H1 (cell line): ENCODE results near the gene OR7G2. TPM values are rescaled to one million over a fixed set of nuclear protein-coding genes. Genes with fewer than 3 reads are reported as not detected.

Source experiments
- CTCF ChIA-PET: fragments of 300-600 bp; sonication (Branson Sonifier 250); formaldehyde crosslinking; loops from one replicate; lab custom pipeline; 2021; ENCODE audit not compliant: partially characterized antibody; lab: Charles Lee
- POLR2A ChIA-PET: fragments of 300-600 bp; sonication (Branson Sonifier 250); formaldehyde crosslinking; loops from one replicate; lab custom pipeline; 2021; ENCODE audit warnings: inconsistent platforms; ENCODE audit not compliant: partially characterized antibody; lab: Charles Lee
- DNase-seq, 2 experiments: peaks; one replicate each; pipeline versions ENCODE4 v3.0.0 to v3.0.0-alpha.2; 2010 to 2022; ENCODE audit warnings: low spot score in 2 of 2, low read depth in 1 of 2, mixed read lengths in 1 of 2
- FAIRE-seq: peaks from 2 replicates; lab custom pipeline; 2011; peaks lifted over from hg19 to GRCh38; lab: Jason Lieb, UNC
- H2AFZ ChIP-seq: 2 replicates; pipeline ENCODE4 v1.8.1; 2012; ENCODE audit warnings: low read length, inconsistent platforms
- H2AK5ac ChIP-seq: 2 replicates; pipeline ENCODE4 v1.6.1; 2013; ENCODE audit warnings: low read depth, low read length
- H2BK120ac ChIP-seq: replicated peaks from 2 replicates; pipeline ENCODE3; 2013; ENCODE audit warnings: low read depth, low read length, inconsistent platforms
- H2BK12ac ChIP-seq: 2 replicates; pipeline ENCODE4 v1.6.1; 2013; ENCODE audit warnings: low read depth, low read length
- H2BK15ac ChIP-seq: 2 replicates; pipeline ENCODE4 v1.6.1; 2013; ENCODE audit warnings: low read length
- H2BK20ac ChIP-seq: 2 replicates; pipeline ENCODE4 v1.6.1; 2013; ENCODE audit warnings: low read length
- H2BK5ac ChIP-seq: 2 replicates; pipeline ENCODE4 v1.6.1; 2013; ENCODE audit warnings: low read depth, low read length
- H3K14ac ChIP-seq: 2 replicates; pipeline ENCODE4 v1.6.1; 2013; ENCODE audit warnings: inconsistent platforms; ENCODE audit not compliant: insufficient read length
- H3K18ac ChIP-seq: 2 replicates; pipeline ENCODE4 v1.6.1; 2013; ENCODE audit warnings: low read length; ENCODE audit errors: extremely low read depth
- H3K23ac ChIP-seq: 2 replicates; pipeline ENCODE4 v1.6.1; 2013; ENCODE audit warnings: inconsistent platforms; ENCODE audit not compliant: insufficient read length
- H3K23me2 ChIP-seq: 2 replicates; pipeline ENCODE4 v1.6.1; 2013; ENCODE audit warnings: low read depth, low read length
- H3K27ac ChIP-seq: 2 replicates; pipeline ENCODE4 v1.6.1; 2011; ENCODE audit warnings: low read depth, low read length, inconsistent platforms
- H3K27me3 ChIP-seq, 4 experiments: replicated peaks in 1 of 4; 1 replicate in 1 of 4; 2 replicates in 3 of 4; pipeline versions ENCODE4 v1.6.1 to v1.8.1; 2011 to 2013; ENCODE audit warnings: low read length in 3 of 4, mild to moderate bottlenecking in 3 of 4, inconsistent platforms in 2 of 4, mixed read lengths in 2 of 4, moderate library complexity in 1 of 4; ENCODE audit not compliant: control insufficient read depth in 3 of 4, insufficient read depth in 3 of 4; ENCODE audit errors: extremely low read depth in 1 of 4
- H3K36me3 ChIP-seq, 4 experiments: 2 replicates each; pipeline versions ENCODE4 v1.6.1 to v1.8.1; 2011 to 2013; ENCODE audit warnings: mild to moderate bottlenecking in 4 of 4, low read length in 3 of 4, moderate library complexity in 2 of 4, control low read depth in 1 of 4, inconsistent platforms in 1 of 4; ENCODE audit not compliant: insufficient read depth in 4 of 4, control insufficient read depth in 2 of 4
- H3K4ac ChIP-seq: replicated peaks from 2 replicates; pipeline ENCODE3; 2013; ENCODE audit warnings: low read length, low read depth, mixed read lengths, inconsistent platforms; ENCODE audit not compliant: insufficient read length
- H3K4me1 ChIP-seq, 4 experiments: replicated peaks in 1 of 4; 1 replicate in 1 of 4; 2 replicates in 3 of 4; pipeline versions ENCODE4 v1.6.1 to v1.8.1; 2011 to 2013; ENCODE audit warnings: low read length in 3 of 4, inconsistent platforms in 2 of 4, mixed read lengths in 1 of 4; ENCODE audit not compliant: insufficient read depth in 4 of 4, control insufficient read depth in 3 of 4
- H3K4me2 ChIP-seq, 2 experiments: 2 replicates each; pipeline versions ENCODE4 v1.6.1 to v1.8.1; 2011 to 2013; ENCODE audit warnings: low read depth in 2 of 2, low read length in 2 of 2, control low read depth in 1 of 2, inconsistent platforms in 1 of 2, mild to moderate bottlenecking in 1 of 2; ENCODE audit not compliant: insufficient read depth in 1 of 2
- H3K4me3 ChIP-seq, 4 experiments: fragments of 200-600, 300-600 bp in 1 of 4; sonication (generic), shearing (Covaris generic), sonication (Bioruptor Twin) in 1 of 4; 2 replicates each; pipeline versions ENCODE4 v1.5.1 to v1.8.1; 2011 to 2016; ENCODE audit warnings: low read length in 4 of 4, low read depth in 3 of 4, control low read depth in 2 of 4, inconsistent platforms in 2 of 4, mild to moderate bottlenecking in 2 of 4, mixed read lengths in 1 of 4, moderate library complexity in 1 of 4; ENCODE audit not compliant: insufficient read depth in 2 of 4; ENCODE audit errors: extremely low read depth in 1 of 4
- H3K56ac ChIP-seq: replicated peaks from 2 replicates; pipeline ENCODE3; 2013; ENCODE audit warnings: low read depth, mild to moderate bottlenecking, mixed read lengths, low read length, inconsistent platforms; ENCODE audit not compliant: insufficient read length
- H3K79me1 ChIP-seq: 2 replicates; pipeline ENCODE4 v1.6.1; 2013; ENCODE audit warnings: low read depth, low read length, control low read depth
- H3K79me2 ChIP-seq, 2 experiments: 2 replicates each; pipeline versions ENCODE4 v1.6.1 to v1.8.1; 2012 to 2013; ENCODE audit warnings: low read length in 2 of 2, mild to moderate bottlenecking in 2 of 2, inconsistent platforms in 1 of 2; ENCODE audit not compliant: insufficient read depth in 2 of 2, control insufficient read depth in 1 of 2
- H3K9ac ChIP-seq, 4 experiments: replicated peaks in 1 of 4; 1 replicate in 1 of 4; 2 replicates in 3 of 4; pipeline versions ENCODE4 v1.6.1 to v1.8.1; 2011 to 2013; ENCODE audit warnings: low read depth in 3 of 4, low read length in 3 of 4, control low read depth in 2 of 4, mild to moderate bottlenecking in 2 of 4, moderate library complexity in 2 of 4, inconsistent platforms in 1 of 4; ENCODE audit errors: extremely low read depth in 1 of 4
- H3K9me3 ChIP-seq, 2 experiments: 2 replicates each; pipeline versions ENCODE4 v1.6.1 to v1.8.1; 2012 to 2013; ENCODE audit warnings: mild to moderate bottlenecking in 2 of 2, moderate library complexity in 2 of 2, control low read depth in 1 of 2, inconsistent platforms in 1 of 2, low read depth in 1 of 2, low read length in 1 of 2, mixed read lengths in 1 of 2; ENCODE audit not compliant: insufficient read depth in 2 of 2
- H4K20me1 ChIP-seq, 2 experiments: replicated peaks in 1 of 2; 2 replicates each; pipeline versions ENCODE3 to v1.8.1; 2011 to 2013; ENCODE audit warnings: inconsistent platforms in 2 of 2, low read length in 2 of 2, mild to moderate bottlenecking in 1 of 2; ENCODE audit not compliant: insufficient read depth in 2 of 2, control insufficient read depth in 1 of 2
- H4K5ac ChIP-seq: 2 replicates; pipeline ENCODE4 v1.6.1; 2013; ENCODE audit warnings: low read length, low read depth, mixed read lengths, inconsistent platforms; ENCODE audit not compliant: insufficient read length
- H4K8ac ChIP-seq: 2 replicates; pipeline ENCODE4 v1.8.0; 2013; ENCODE audit warnings: mild to moderate bottlenecking, moderate library complexity, low read length, inconsistent platforms; ENCODE audit not compliant: insufficient read depth; ENCODE audit errors: extremely low read depth
- H4K91ac ChIP-seq: replicated peaks from 2 replicates; pipeline ENCODE3; 2013; ENCODE audit warnings: low read length, mixed read lengths, inconsistent platforms; ENCODE audit not compliant: insufficient read length
- BACH1 ChIP-seq: IDR thresholded peaks from 2 replicates; pipeline ENCODE4 v1.6.1; 2012; ENCODE audit warnings: low read length, improper control_type of control experiment
- CTBP2 ChIP-seq: IDR thresholded peaks from 2 replicates; pipeline ENCODE4 v1.7.0; 2011; ENCODE audit warnings: borderline replicate concordance, mild to moderate bottlenecking, moderate library complexity, mixed read lengths, low read length; ENCODE audit not compliant: insufficient read depth, insufficient read length
- HDAC2 ChIP-seq, 2 experiments: fragments of 300-600 bp in 1 of 2; sonication (generic) in 1 of 2; IDR thresholded peaks; 2 replicates each; pipeline ENCODE4 v1.6.1; 2011 to 2012; ENCODE audit warnings: low read depth in 2 of 2, low read length in 2 of 2, mild to moderate bottlenecking in 2 of 2, moderate library complexity in 2 of 2, borderline replicate concordance in 1 of 2, inconsistent platforms in 1 of 2
- JUND ChIP-seq: IDR thresholded peaks from 2 replicates; pipeline ENCODE4 v1.6.1; 2011; ENCODE audit warnings: mild to moderate bottlenecking, improper control_type of control experiment, low read length
- NRF1 ChIP-seq: IDR thresholded peaks from 2 replicates; pipeline ENCODE4 v1.6.1; 2011; ENCODE audit warnings: mild to moderate bottlenecking, low read depth, low read length, improper control_type of control experiment
- PHF8 ChIP-seq: fragments of 200-600 bp; sonication (generic); conservative IDR thresholded peaks from 2 replicates; pipeline ENCODE4 v1.7.1; 2012; ENCODE audit warnings: low read depth, mild to moderate bottlenecking, inconsistent platforms, low read length, moderate library complexity
- RAD21 ChIP-seq, 2 experiments: IDR thresholded peaks in 1 of 2; conservative IDR thresholded peaks in 1 of 2; 2 replicates each; pipeline ENCODE4 v1.6.1; 2011; ENCODE audit warnings: low read depth in 2 of 2, low read length in 2 of 2, improper control_type of control experiment in 1 of 2, inconsistent platforms in 1 of 2, mild to moderate bottlenecking in 1 of 2, moderate library complexity in 1 of 2
- RBBP5 ChIP-seq: IDR thresholded peaks from 2 replicates; pipeline ENCODE4 v1.7.1; 2012; ENCODE audit warnings: low read depth, mild to moderate bottlenecking, inconsistent platforms, low read length, moderate library complexity, borderline replicate concordance
- SRF ChIP-seq: IDR thresholded peaks from 2 replicates; pipeline ENCODE4 v1.6.1; 2011; ENCODE audit warnings: mild to moderate bottlenecking, low read depth, low read length, moderate library complexity
- WGBS, 2 experiments: shearing (Covaris generic) in 1 of 2; methylation state at CpG; one replicate each; pipeline versions ENCODE4 v1.1.6 to v1.1.7; 2013 to 2015; ENCODE audit warnings: low lambda C conversion rate in 2 of 2, mixed read lengths in 2 of 2, inconsistent platforms in 1 of 2, low coverage in 1 of 2, missing lambda C conversion rate in 1 of 2; ENCODE audit not compliant: insufficient replicate concordance in 2 of 2, insufficient coverage in 1 of 2, insufficient read length in 1 of 2; ENCODE audit errors: extremely low coverage in 1 of 2, missing lambda C conversion rate in 1 of 2; 5-methylcytosine and 5-hydroxymethylcytosine counted together
- polyA plus RNA-seq, 7 experiments: library from polyadenylated mRNA; depleted of rRNA in 3 of 7; stranded (reverse) in 5 of 7; unstranded in 2 of 7; fragments of >200 nt in 5 of 7; fragments of 200-250 nt in 2 of 7; gene quantifications; 1 replicate in 5 of 7; 2 replicates in 1 of 7; 4 replicates in 1 of 7; pipeline versions ENCODE4 v1.2.1 to v1.2.3, GENCODE V29; 2011 to 2013; ENCODE audit warnings: missing spikeins in 2 of 7, mixed read lengths in 2 of 7
- total RNA-seq: library from RNA; stranded (reverse); fragmentation: NEBNext Ultra II Directional; extraction: Animal tissue kit (Norgen Biotek cat#: 25700); gene quantifications from 2 replicates; pipeline ENCODE4 v1.2.1, GENCODE V29; 2021
- TF ChIP-seq, protein P1 (sequence below): IDR thresholded peaks from 2 replicates; pipeline ENCODE4 v1.6.1; 2011; ENCODE audit warnings: low read length, improper control_type of control experiment

OR7G2 gene
- total and polyA plus RNA-seq, 2 of the 8 experiments (the other 6 are each of a cell fraction or from before 2014, with no cell fraction given): not detected

DNA sequence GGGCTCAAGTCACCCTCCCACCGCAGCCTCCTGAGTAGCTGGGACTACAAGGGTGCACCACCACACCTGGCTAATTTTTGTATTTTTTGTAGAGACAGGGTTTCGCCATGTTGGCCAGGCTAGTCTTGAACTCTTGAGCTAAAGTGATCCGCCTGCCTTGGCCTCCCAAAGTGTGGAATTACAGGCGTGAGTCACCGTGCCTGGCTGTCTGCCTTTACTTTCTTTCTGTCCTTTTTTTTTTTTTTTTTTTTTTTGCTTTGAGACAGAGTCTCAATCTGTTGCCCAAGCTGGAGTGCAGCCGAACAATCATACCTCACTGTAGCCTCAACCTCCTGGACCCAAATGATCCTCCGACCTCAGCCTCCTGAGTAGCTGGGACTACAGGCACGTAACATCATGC lies 45.4 kb downstream of the OR7G2 start:
- POLR2A ChIA-PET: no interaction called here
- H4K91ac ChIP-seq: no peak overlapping the region
- no peak overlapping the region for H2AFZ ChIP-seq

More for the DNA sequence above, 45.4 kb downstream of the OR7G2 start:
- Histone ChIP-seq H3K23ac (no peak overlapping the region), H4K8ac (no peak overlapping the region), H2BK15ac (no peak overlapping the region), H3K9me3 (no peaks in the 10 kb centered on the region), H2BK20ac (no peak overlapping the region), H3K27ac (no peak overlapping the region), H3K36me3 (no peaks in the 10 kb centered on the region), H2BK5ac (no peak overlapping the region), H3K56ac (no peak overlapping the region), H3K14ac (no peak overlapping the region), H2AK5ac (no peak overlapping the region), H3K79me2 (no peaks in the 10 kb centered on the region), H3K9ac (no peak overlapping the region), H3K4me3 (no peak overlapping the region), H3K4ac (no peak overlapping the region), H3K4me2 (no peak overlapping the region), H3K79me1 (no peaks in the 10 kb centered on the region)
- no peak for DNase-seq
- TF ChIP-seq BACH1 (no peak), SRF (no peak), RBBP5 (no peak), JUND (no peak), PHF8 (no peak), NRF1 (no peak), CTBP2 (no peak), HDAC2 (IDR thresholded peaks at IDR 0.05; ENCODE audit: borderline replicate concordance in 1 of 2, low read depth in 2 of 2, low read length in 2 of 2) (no peak), RAD21 (IDR thresholded peaks at IDR 0.05 in 1 of 2, conservative IDR thresholded peaks at IDR 0.05 in 1 of 2; ENCODE audit: low read depth in 2 of 2, low read length in 2 of 2) (no peak)
- TF ChIP-seq, protein P1, sequence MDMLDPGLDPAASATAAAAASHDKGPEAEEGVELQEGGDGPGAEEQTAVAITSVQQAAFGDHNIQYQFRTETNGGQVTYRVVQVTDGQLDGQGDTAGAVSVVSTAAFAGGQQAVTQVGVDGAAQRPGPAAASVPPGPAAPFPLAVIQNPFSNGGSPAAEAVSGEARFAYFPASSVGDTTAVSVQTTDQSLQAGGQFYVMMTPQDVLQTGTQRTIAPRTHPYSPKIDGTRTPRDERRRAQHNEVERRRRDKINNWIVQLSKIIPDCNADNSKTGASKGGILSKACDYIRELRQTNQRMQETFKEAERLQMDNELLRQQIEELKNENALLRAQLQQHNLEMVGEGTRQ: no peak
- TF ChIP-seq, all 59 proteins: peak for 0
- H2BK12ac ChIP-seq: no peak overlapping the region
- no peak overlapping the region for H4K5ac ChIP-seq
- H4K20me1 ChIP-seq: no peaks in the 10 kb centered on the region
- WGBS, 2 experiments: 97% methylated on average over 5 of the region's 8 CpGs; no CpG with 5 or more reads in 1 of the 2 experiments
- FAIRE-seq: no peak
- H3K18ac ChIP-seq: no peak overlapping the region; the same call in 1 of the 2 replicates
- H3K23me2 ChIP-seq: no peaks in the 10 kb centered on the region
- CTCF ChIA-PET: interaction anchor here (0.6 to 1.2 kb wide), 2 partner anchors 46 to 481 kb away, joined by 3 read pairs; no protein-coding TSS in a partner anchor
- H2BK120ac ChIP-seq: no peak overlapping the region
- no peaks in the 10 kb centered on the region for H3K27me3 ChIP-seq
- peaks cover 0 to 6% (median 2%) of the 10 kb centered on the region in 4 experiments; a peak in 3 of 7 replicates for H3K4me1 ChIP-seq
